ENCODE data around the gene BCL11A.

BCL11A gene

GRCh38 chr2:60505240-60505879 lies 48.1 kb downstream of the BCL11A start:
- DNase-seq (ENCODE audit: low read depth): no peak

GRCh38 chr2:60504049-60504448 lies 49.4 kb downstream of the BCL11A start:
- peak; percentile 16 for DNase-seq (ENCODE audit: low read depth)

GRCh38 chr2:60502144-60502543 lies 51.3 kb downstream of the BCL11A start:
- no peak for DNase-seq (ENCODE audit: low read depth)

- DNase-seq (ENCODE audit: low read depth): peak; percentile 18
Observed at GRCh38 chr2:60500861-60501260, 52.6 kb downstream of the BCL11A start.

GRCh38 chr2:60499651-60500265 lies 53.7 kb downstream of the BCL11A start:
- no peak for DNase-seq (ENCODE audit: low read depth)

GRCh38 chr2:60498816-60499429 lies 54.5 kb downstream of the BCL11A start:
- no peak for DNase-seq (ENCODE audit: low read depth)

GRCh38 chr2:60498127-60498815 lies 55.2 kb downstream of the BCL11A start:
- DNase-seq (ENCODE audit: low read depth): no peak

- DNase-seq (ENCODE audit: low read depth): peak; percentile 21
Observed at GRCh38 chr2:60497500-60497899, 56.0 kb downstream of the BCL11A start.

GRCh38 chr2:60496956-60497355 lies 56.5 kb downstream of the BCL11A start:
- DNase-seq (ENCODE audit: low read depth): no peak

- DNase-seq (ENCODE audit: low read depth): peak; percentile 19
Observed at GRCh38 chr2:60496475-60496874, 57.0 kb downstream of the BCL11A start.

GRCh38 chr2:60495041-60495625 lies 58.3 kb downstream of the BCL11A start:
- DNase-seq (ENCODE audit: low read depth): no peak

GRCh38 chr2:60493804-60494387 lies 59.6 kb downstream of the BCL11A start:
- DNase-seq (ENCODE audit: low read depth): no peak

- DNase-seq (ENCODE audit: low read depth): no peak
Observed at GRCh38 chr2:60492548-60492947, 60.9 kb downstream of the BCL11A start.

- DNase-seq (ENCODE audit: low read depth): no peak
Observed at GRCh38 chr2:60490848-60491247, 62.6 kb downstream of the BCL11A start.

GRCh38 chr2:60490441-60490840 lies 63.0 kb downstream of the BCL11A start:
- peak; percentile 21 for DNase-seq (ENCODE audit: low read depth)

GRCh38 chr2:60489289-60489688 lies 64.2 kb downstream of the BCL11A start:
- no peak for DNase-seq (ENCODE audit: low read depth)

GRCh38 chr2:60488291-60488690 lies 65.2 kb downstream of the BCL11A start:
- DNase-seq (ENCODE audit: low read depth): no peak

GRCh38 chr2:60487174-60487573 lies 66.3 kb downstream of the BCL11A start:
- no peak for DNase-seq (ENCODE audit: low read depth)

GRCh38 chr2:60486551-60486950 lies 66.9 kb downstream of the BCL11A start:
- DNase-seq (ENCODE audit: low read depth): peak; percentile 32

- peak; percentile 25 for DNase-seq (ENCODE audit: low read depth)
Observed at GRCh38 chr2:60486067-60486466, 67.4 kb downstream of the BCL11A start.

- DNase-seq (ENCODE audit: low read depth): no peak
Observed at GRCh38 chr2:60485550-60485949, 67.9 kb downstream of the BCL11A start.

- DNase-seq (ENCODE audit: low read depth): no peak
Observed at GRCh38 chr2:60485055-60485454, 68.4 kb downstream of the BCL11A start.
